ENCODE results near the gene CYB561. TPM values are rescaled to one million over a fixed set of nuclear protein-coding genes. Genes with fewer than 3 reads are reported as not detected.

Gene CYB561
- total RNA-seq, 1 experiment from 2014 or later, result 57.2 TPM

GRCh38 chr17:63487014-63487339 is 40.9 kb upstream of the CYB561 start:
- H3K9me3 Mint-ChIP-seq (ENCODE audit: unreplicated experiment), result no peaks in the 10 kb centered on the region
- ChIA-PET POLR2A (no interaction called here), CTCF (interaction anchor here (0.7 to 2.0 kb wide), 6 partner anchors 8 to 63 kb away, joined by 3 to 10 read pairs (median 4); no protein-coding TSS in a partner anchor)
- no TSS peak for BruUV-seq (replicated peaks)
- no peak for TF ChIP-seq CTCF (IDR thresholded peaks at IDR 0.05; ENCODE audit: unreplicated experiment)
- H3K27me3 Mint-ChIP-seq (ENCODE audit: insufficient read depth, unreplicated experiment), result peaks cover 19% of the 10 kb centered on the region
- no peak overlapping the region for H3K27ac Mint-ChIP-seq (ENCODE audit: low read depth, unreplicated experiment)
- H3K4me3 Mint-ChIP-seq (ENCODE audit: unreplicated experiment), result no peak overlapping the region
- no peak for DNase-seq (ENCODE audit: unreplicated experiment)
- H3K36me3 Mint-ChIP-seq (ENCODE audit: insufficient read depth, unreplicated experiment), result no peaks in the 10 kb centered on the region
- no peaks in the 10 kb centered on the region for H3K4me1 Mint-ChIP-seq (ENCODE audit: insufficient read depth, unreplicated experiment)
- intact Hi-C loops (cut with micrococcal nuclease), result no loop called here

- ChIA-PET POLR2A (no interaction called here), CTCF (interaction anchor here (0.7 to 1.3 kb wide), 4 partner anchors 8 to 63 kb away, joined by 3 to 5 read pairs (median 4); no protein-coding TSS in a partner anchor)
- TF ChIP-seq CTCF (IDR thresholded peaks at IDR 0.05; ENCODE audit: unreplicated experiment), result no peak
- no TSS peak for BruUV-seq (replicated peaks)
- intact Hi-C loops (cut with micrococcal nuclease), result no loop called here
- Mint-ChIP-seq H3K27me3 (ENCODE audit: insufficient read depth, unreplicated experiment) (peaks cover 19% of the 10 kb centered on the region), H3K4me1 (ENCODE audit: insufficient read depth, unreplicated experiment) (no peaks in the 10 kb centered on the region), H3K27ac (ENCODE audit: low read depth, unreplicated experiment) (no peak overlapping the region), H3K36me3 (ENCODE audit: insufficient read depth, unreplicated experiment) (no peaks in the 10 kb centered on the region), H3K4me3 (ENCODE audit: unreplicated experiment) (no peak overlapping the region), H3K9me3 (ENCODE audit: unreplicated experiment) (no peaks in the 10 kb centered on the region)
- DNase-seq (ENCODE audit: unreplicated experiment), result no peak
Measured at GRCh38 chr17:63486317-63487013, 40.4 kb upstream of the CYB561 start.

GRCh38 chr17:63483655-63484575 is 37.8 kb upstream of the CYB561 start:
- CTCF ChIA-PET, result no interaction called here
- no peak overlapping the region for H3K4me3 Mint-ChIP-seq (ENCODE audit: unreplicated experiment)
- no peaks in the 10 kb centered on the region for H3K36me3 Mint-ChIP-seq (ENCODE audit: insufficient read depth, unreplicated experiment)
- H3K9me3 Mint-ChIP-seq (ENCODE audit: unreplicated experiment), result no peaks in the 10 kb centered on the region
- H3K27me3 Mint-ChIP-seq (ENCODE audit: insufficient read depth, unreplicated experiment), result peaks cover 8% of the 10 kb centered on the region
- intact Hi-C loops (cut with micrococcal nuclease), result no loop called here
- no TSS peak for BruUV-seq (replicated peaks)
- DNase-seq (ENCODE audit: unreplicated experiment), result no peak
- POLR2A ChIA-PET, result no interaction called here
- H3K27ac Mint-ChIP-seq (ENCODE audit: low read depth, unreplicated experiment), result no peak overlapping the region
- no peak for TF ChIP-seq CTCF (IDR thresholded peaks at IDR 0.05; ENCODE audit: unreplicated experiment)
- H3K4me1 Mint-ChIP-seq (ENCODE audit: insufficient read depth, unreplicated experiment), result no peaks in the 10 kb centered on the region

- intact Hi-C loops (cut with micrococcal nuclease), result no loop called here
- ChIA-PET POLR2A (no interaction called here), CTCF (interaction anchor here (6.9 kb wide), 1 partner anchor 51 kb away, joined by 216 read pairs; no protein-coding TSS in a partner anchor)
- no peaks in the 10 kb centered on the region for H3K9me3 Mint-ChIP-seq (ENCODE audit: unreplicated experiment)
- H3K4me1 Mint-ChIP-seq (ENCODE audit: insufficient read depth, unreplicated experiment), result no peaks in the 10 kb centered on the region
- TF ChIP-seq CTCF (IDR thresholded peaks at IDR 0.05; ENCODE audit: unreplicated experiment), result no peak
- no TSS peak for BruUV-seq (replicated peaks)
- H3K4me3 Mint-ChIP-seq (ENCODE audit: unreplicated experiment), result no peak overlapping the region
- H3K27me3 Mint-ChIP-seq (ENCODE audit: insufficient read depth, unreplicated experiment), result no peaks in the 10 kb centered on the region
- no peak for DNase-seq (ENCODE audit: unreplicated experiment)
- H3K27ac Mint-ChIP-seq (ENCODE audit: low read depth, unreplicated experiment), result no peak overlapping the region
- no peaks in the 10 kb centered on the region for H3K36me3 Mint-ChIP-seq (ENCODE audit: insufficient read depth, unreplicated experiment)
Measured at GRCh38 chr17:63483038-63483437, 36.9 kb upstream of the CYB561 start.

Measured in MCF 10A (cell line).